ENCODE data around the gene DOCK3. TPM values are rescaled to one million over a fixed set of nuclear protein-coding genes. Genes with fewer than 3 reads are reported as not detected.
A peak's percentile ranks its signal among the peaks of the same experiment; 100 is the strongest.
"Not testable (repeated sequence)": the region's sequence is repeated elsewhere in the genome, so short reads cannot be mapped to it uniquely, and the experiment has no call there.

The DOCK3 gene
- total RNA-seq, 1 donor from 2014 or later, result 39.9 TPM

GRCh38 chr3:51340013-51340829, 665.5 kb downstream of the DOCK3 start:
- peak in 1 of 2 donors; percentile 34 for DNase-seq (ENCODE audit: low spot score in 2 of 2)
- FAIRE-seq, result no peak

GRCh38 chr3:51340989-51341636, 666.4 kb downstream of the DOCK3 start:
- DNase-seq (ENCODE audit: low spot score in 2 of 2) (no peak), FAIRE-seq (no peak)

GRCh38 chr3:51343918-51344687, 669.4 kb downstream of the DOCK3 start:
- DNase-seq (ENCODE audit: low spot score in 2 of 2), result no peak
- FAIRE-seq, result no peak

- DNase-seq (ENCODE audit: low spot score in 2 of 2), result no peak
- FAIRE-seq, result no peak
These were observed 676.0 kb downstream of the DOCK3 start for GRCh38 chr3:51350751-51351150.

- DNase-seq (ENCODE audit: low spot score in 2 of 2), result no peak
- no peak for FAIRE-seq
These were observed 678.4 kb downstream of the DOCK3 start for GRCh38 chr3:51353131-51353530.

GRCh38 chr3:51353691-51354090, 679.0 kb downstream of the DOCK3 start:
- FAIRE-seq (no peak), DNase-seq (ENCODE audit: low spot score in 2 of 2) (no peak)

- no peak for DNase-seq (ENCODE audit: low spot score in 2 of 2)
- FAIRE-seq, result no peak
These were observed 679.4 kb downstream of the DOCK3 start for GRCh38 chr3:51354172-51354571.

GRCh38 chr3:51354731-51355615, 680.2 kb downstream of the DOCK3 start:
- FAIRE-seq, result no peak
- DNase-seq (ENCODE audit: low spot score in 2 of 2), result no peak

GRCh38 chr3:51355891-51356578, 681.3 kb downstream of the DOCK3 start:
- FAIRE-seq (no peak), DNase-seq (ENCODE audit: low spot score in 2 of 2) (no peak)

GRCh38 chr3:51357856-51358255, 683.1 kb downstream of the DOCK3 start:
- FAIRE-seq (no peak), DNase-seq (ENCODE audit: low spot score in 2 of 2) (no peak)

- DNase-seq (ENCODE audit: low spot score in 2 of 2) (no peak), FAIRE-seq (no peak)
These were observed 684.3 kb downstream of the DOCK3 start for GRCh38 chr3:51358981-51359380.

GRCh38 chr3:51360806-51361205, 686.1 kb downstream of the DOCK3 start:
- FAIRE-seq (no peak), DNase-seq (ENCODE audit: low spot score in 2 of 2) (no peak)

GRCh38 chr3:51361746-51362145, 687.0 kb downstream of the DOCK3 start:
- FAIRE-seq (no peak), DNase-seq (ENCODE audit: low spot score in 2 of 2) (no peak)

GRCh38 chr3:51362476-51362875, 687.7 kb downstream of the DOCK3 start:
- FAIRE-seq, result no peak
- DNase-seq (ENCODE audit: low spot score in 2 of 2), result no peak

- not testable (repeated sequence) for FAIRE-seq; DNase-seq (ENCODE audit: low spot score in 2 of 2)
These were observed 693.5 kb downstream of the DOCK3 start for GRCh38 chr3:51368276-51368675.

- FAIRE-seq, result no peak
- peak in 1 of 2 donors; percentile 39 for DNase-seq (ENCODE audit: low spot score in 2 of 2)
These were observed 697.3 kb downstream of the DOCK3 start for GRCh38 chr3:51371943-51372557.

GRCh38 chr3:51373658-51374421, 699.1 kb downstream of the DOCK3 start:
- no peak for FAIRE-seq

GRCh38 chr3:51374456-51374855, 699.7 kb downstream of the DOCK3 start:
- FAIRE-seq (no peak), DNase-seq (ENCODE audit: low spot score in 2 of 2) (no peak)

More at GRCh38 chr3:51373658-51374421, 699.1 kb downstream of the DOCK3 start:
- no peak for DNase-seq (ENCODE audit: low spot score in 2 of 2)

Data from frontal cortex (tissue), 4 donors.